GM15510 (cell line): ENCODE results near the gene GNAT1.

Source experiments
- POLR2A ChIP-seq: IDR thresholded peaks from 3 replicates; pipeline ENCODE4 v1.6.1; 2011; ENCODE audit warnings: borderline replicate concordance; ENCODE audit not compliant: insufficient read length; ENCODE audit errors: extremely low read depth

The GNAT1 gene

DNA sequence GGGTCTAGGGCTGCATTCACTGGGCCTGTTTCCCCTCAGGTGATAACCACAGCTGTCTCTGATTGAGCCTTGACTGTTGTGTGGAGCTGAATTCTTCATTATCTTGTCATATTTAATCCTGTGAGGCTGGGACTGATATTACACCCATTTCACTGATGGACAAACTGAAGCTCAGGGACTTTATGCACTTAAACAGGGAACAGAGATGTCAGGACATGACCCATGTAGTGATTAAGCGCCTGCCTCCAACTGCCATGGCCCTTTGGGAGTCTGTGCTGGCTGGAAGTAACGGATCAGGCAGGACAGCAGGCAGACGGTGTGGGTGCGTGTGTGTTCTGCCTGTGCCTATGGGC lies 52.1 kb downstream of the GNAT1 start:
- TF ChIP-seq POLR2A: no peak

DNA sequence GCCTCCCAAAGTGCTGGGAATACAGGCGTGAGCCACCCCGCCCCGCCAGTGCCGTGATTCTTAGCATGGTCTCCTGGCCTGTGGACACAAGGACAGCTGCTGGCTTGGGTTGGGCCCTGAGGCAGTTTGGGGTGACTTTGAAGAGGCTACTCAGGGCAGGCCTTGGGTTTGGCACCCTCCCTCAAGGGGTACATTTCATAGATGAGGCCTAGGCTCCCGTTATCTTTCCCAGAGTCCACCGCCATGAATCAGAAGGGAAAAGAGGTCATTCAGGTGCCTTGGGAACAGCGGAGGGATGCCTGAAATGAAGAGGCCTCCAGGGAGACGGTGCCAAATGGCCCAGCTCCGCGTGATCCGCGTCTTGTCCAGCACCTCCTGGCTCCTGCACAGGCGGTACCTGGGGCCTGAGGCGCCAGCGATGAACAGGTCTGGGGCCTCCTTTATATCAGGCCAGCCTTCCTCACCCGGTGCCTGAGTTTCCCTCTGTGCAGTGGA lies 53.9 kb downstream of the GNAT1 start:
- no peak for TF ChIP-seq POLR2A

DNA sequence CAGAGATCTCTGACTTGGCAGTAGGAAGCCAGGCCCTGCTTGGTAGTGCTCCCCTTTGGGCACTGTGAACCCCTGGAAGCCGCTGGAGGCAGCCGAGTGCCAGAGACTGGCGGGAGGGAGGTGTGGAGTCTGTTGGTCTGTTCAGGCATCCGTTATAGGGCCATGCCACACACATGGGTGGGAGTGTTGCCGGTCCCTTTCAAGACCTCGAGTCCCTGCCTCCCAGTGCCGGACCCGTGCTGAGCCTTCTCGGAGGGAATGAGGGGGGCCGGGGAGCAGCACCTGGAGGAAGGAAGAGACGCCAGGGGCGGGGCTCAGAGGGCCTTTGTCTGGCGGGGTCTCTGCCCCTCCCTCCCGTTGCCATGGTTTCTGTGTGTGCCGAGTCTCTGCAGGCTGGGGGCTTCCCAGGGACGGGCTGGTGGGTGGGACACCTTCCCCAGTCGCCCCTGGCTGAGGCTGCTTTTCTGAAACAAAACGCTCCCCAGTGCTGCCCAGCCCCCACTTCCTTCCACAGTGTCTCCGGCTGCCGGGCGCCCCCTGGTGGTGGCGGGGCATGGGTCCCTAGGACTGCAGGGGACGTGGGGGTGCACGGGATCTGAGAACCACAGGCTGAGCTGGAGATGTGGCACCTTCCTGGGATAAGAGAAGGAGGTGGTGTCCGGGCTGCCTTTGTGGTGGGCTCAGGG lies 54.6 kb downstream of the GNAT1 start:
- TF ChIP-seq POLR2A: peak; percentile 23

DNA sequence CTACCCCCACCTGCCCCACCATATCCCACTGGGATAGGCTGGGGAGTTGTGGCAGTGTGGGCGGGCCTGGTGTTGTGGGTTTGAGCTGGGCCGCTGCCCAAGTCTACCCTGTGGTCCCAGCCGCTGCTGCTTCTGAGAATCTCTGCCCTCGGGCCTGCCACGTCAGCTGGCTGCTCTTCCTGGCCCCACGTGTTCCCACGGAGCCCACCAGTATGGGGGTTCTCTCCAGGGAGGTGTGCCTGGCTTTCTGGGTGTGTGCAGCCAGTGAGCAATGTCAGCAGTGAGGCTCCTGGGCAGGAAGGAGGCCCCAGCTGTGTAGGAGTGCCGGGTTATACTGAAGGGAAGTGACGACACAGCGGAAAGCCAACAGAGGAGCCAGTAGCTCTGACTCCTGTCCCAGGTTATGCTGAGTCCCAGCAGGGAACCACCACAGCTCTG lies 55.1 kb downstream of the GNAT1 start:
- TF ChIP-seq POLR2A: peak; percentile 24
